ENCODE measurements around the gene PPM1L. TPM values are rescaled to one million over a fixed set of nuclear protein-coding genes. Genes with fewer than 3 reads are reported as not detected.
A peak's percentile ranks its signal among the peaks of the same experiment; 100 is the strongest.

Gene PPM1L
- polyA plus RNA-seq, 3 donors from 2014 or later: 14.8 to 35.5 (median 20.5) TPM

DNA sequence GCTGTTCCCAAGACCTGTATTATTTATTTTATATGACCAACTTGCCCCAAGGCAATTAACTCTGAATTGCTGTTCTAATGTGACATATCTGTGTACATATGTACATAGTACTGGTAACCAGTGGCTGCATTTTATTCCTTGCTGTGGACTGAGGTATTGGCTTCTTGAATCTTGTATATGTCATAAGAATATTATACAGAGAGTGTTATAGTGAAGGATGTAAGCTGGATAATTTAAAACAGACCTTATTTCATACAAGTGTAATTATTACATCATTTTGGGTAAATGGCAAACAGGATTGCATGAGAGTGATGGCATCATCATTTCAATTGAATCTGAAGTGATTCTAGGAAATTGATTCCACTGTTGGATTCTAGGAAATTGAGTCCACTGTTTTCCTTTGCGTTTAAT, 316.2 kb downstream of the PPM1L start:
- Mint-ChIP-seq H3K27ac (no peak overlapping the region), H3K4me3 (no peak overlapping the region), H3K27me3 (ENCODE audit: low read depth in 3 of 3) (no peaks in the 10 kb centered on the region), H3K4me1 (peaks cover 0 to 4% of the 10 kb centered on the region in 2 donors), H3K36me3 (peaks cover 13 to 23% (median 20%) of the 10 kb centered on the region in 3 donors), H3K9me3 (no peaks in the 10 kb centered on the region)
- no peak for DNase-seq

DNA sequence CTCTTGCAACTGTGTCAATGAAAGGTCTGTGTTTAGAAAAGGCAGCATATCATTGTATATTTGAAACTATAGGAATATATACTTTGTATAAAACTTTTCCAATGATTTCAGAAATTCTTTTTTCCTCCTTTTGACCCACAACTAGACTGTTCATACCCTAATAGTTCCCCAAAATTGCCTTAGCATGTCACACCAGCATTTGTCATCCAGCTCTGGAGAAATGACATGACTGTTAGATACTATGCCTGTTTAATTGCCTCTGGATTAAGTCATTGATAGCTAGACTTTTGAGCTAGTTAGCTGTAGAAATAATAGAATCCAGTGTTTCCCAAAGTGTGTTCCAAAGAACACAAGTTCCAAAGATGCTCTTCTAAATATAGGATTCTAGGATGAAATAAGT, 316.7 kb downstream of the PPM1L start:
- Mint-ChIP-seq H3K9me3 (no peaks in the 10 kb centered on the region), H3K27ac (no peak overlapping the region), H3K27me3 (ENCODE audit: low read depth in 3 of 3) (no peaks in the 10 kb centered on the region), H3K36me3 (peaks cover 7 to 18% (median 17%) of the 10 kb centered on the region in 3 donors), H3K4me3 (no peak overlapping the region), H3K4me1 (peaks cover 0 to 4% of the 10 kb centered on the region in 2 donors)
- no peak for DNase-seq

DNA sequence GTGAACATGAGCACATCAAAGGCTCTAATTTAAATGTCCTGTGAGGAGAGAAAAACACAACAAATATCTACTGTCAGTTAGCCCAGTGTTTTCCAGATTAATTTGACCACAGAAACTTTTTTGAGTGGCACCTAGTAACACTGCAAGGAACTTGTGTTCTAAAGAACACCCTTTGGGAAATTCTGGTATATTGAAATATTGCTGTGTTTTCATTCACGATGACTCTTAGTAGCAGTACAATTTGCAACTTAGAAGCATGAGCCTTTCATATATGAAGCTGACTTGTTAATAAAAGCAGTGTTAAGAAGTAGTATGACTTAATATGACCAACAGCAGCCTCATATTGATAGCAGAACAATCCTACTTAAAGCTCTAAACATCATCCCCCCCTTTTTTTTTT, 317.1 kb downstream of the PPM1L start:
- no peak overlapping the region for H3K4me3 Mint-ChIP-seq
- no peak for DNase-seq
- H3K36me3 Mint-ChIP-seq: peaks cover 6 to 17% (median 15%) of the 10 kb centered on the region in 3 donors
- H3K27ac Mint-ChIP-seq: no peak overlapping the region
- peaks cover 0 to 2% (median 0%) of the 10 kb centered on the region in 6 donors for H3K9me3 Mint-ChIP-seq
- peaks cover 0 to 4% of the 10 kb centered on the region in 2 donors for H3K4me1 Mint-ChIP-seq
- H3K27me3 Mint-ChIP-seq (ENCODE audit: low read depth in 3 of 3): no peaks in the 10 kb centered on the region

DNA sequence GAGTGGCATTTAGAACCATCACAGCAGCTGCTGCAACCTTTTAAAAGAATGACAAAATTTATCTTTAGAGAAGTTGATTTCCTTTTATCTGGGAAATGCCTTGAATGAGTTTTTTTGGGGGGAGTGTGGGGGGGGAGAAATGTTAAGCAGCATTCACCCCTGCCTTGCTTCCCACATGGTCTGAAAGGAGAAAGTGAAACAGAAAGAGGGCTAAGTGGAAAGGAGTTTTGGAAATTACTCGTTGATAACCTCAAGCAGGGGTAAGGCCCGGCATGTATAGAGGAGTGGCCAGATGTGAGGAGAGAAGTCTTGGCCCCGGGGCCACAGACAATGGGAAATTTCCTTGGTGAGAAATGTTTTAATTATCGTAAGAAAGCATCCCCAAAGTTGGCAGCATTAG, 325.6 kb downstream of the PPM1L start:
- H3K27me3 Mint-ChIP-seq (ENCODE audit: low read depth in 3 of 3): no peaks in the 10 kb centered on the region
- peaks cover 7 to 15% of the 10 kb centered on the region in 2 donors for H3K4me1 Mint-ChIP-seq
- H3K36me3 Mint-ChIP-seq: peaks cover 0 to 6% (median 4%) of the 10 kb centered on the region in 3 donors
- DNase-seq: no peak
- H3K4me3 Mint-ChIP-seq: no peak overlapping the region
- H3K9me3 Mint-ChIP-seq: peaks cover 0 to 3% (median 0%) of the 10 kb centered on the region in 6 donors
- peak overlapping the region in 1 of 6 donors; percentile 49 for H3K27ac Mint-ChIP-seq

DNA sequence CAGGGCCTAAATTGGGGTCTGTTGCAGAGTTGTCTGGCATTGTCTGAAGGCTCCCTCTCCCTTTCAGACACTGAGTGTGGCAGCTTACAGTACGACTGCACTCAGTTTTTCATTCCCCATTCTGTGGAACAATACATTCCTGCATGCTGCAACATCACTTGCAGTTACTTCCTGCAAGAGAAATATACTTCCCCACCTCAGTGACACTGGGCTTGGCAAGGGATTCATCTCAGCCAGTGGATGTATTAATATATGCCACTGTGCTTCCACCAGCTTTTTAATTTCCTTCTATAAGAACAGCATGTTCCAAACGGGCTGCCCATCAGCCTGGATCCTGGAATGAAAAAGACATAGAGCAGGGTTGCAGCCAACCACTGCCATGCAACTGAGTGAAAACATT, 326.0 kb downstream of the PPM1L start:
- Mint-ChIP-seq H3K4me3 (no peak overlapping the region), H3K9me3 (peaks cover 0 to 3% (median 0%) of the 10 kb centered on the region in 6 donors), H3K36me3 (peaks cover 0 to 6% (median 4%) of the 10 kb centered on the region in 3 donors), H3K27me3 (ENCODE audit: low read depth in 3 of 3) (no peaks in the 10 kb centered on the region), H3K27ac (peak overlapping the region in 3 of 6 donors; percentile 0 to 25 (median 0)), H3K4me1 (peaks cover 7 to 15% of the 10 kb centered on the region in 2 donors)
- no peak for DNase-seq

DNA sequence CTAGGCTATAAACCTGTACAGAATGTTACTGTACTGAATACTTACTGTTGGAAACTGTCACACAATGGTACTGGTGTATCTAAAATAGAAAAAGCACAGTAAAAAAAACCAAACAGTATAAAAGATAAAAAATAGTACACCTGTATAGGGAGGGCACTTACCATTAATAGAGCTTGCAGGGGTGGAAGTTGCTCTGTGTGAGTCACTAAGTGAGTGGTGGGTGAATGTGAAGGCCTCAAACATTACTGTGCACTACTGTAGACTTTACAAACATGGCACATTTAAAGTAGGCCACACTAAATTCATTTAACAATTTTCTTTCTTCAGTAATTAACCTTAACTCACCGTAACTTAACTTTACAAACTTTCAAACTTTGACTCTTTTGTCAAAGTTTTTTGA, 327.1 kb downstream of the PPM1L start:
- H3K4me3 Mint-ChIP-seq: no peak overlapping the region
- H3K27ac Mint-ChIP-seq: no peak overlapping the region
- peaks cover 0 to 1% (median 0%) of the 10 kb centered on the region in 6 donors for H3K9me3 Mint-ChIP-seq
- no peak for DNase-seq
- no peaks in the 10 kb centered on the region for H3K27me3 Mint-ChIP-seq (ENCODE audit: low read depth in 3 of 3)
- peaks cover 7 to 15% of the 10 kb centered on the region in 2 donors for H3K4me1 Mint-ChIP-seq
- H3K36me3 Mint-ChIP-seq: peaks cover 0 to 10% (median 7%) of the 10 kb centered on the region in 3 donors

DNA sequence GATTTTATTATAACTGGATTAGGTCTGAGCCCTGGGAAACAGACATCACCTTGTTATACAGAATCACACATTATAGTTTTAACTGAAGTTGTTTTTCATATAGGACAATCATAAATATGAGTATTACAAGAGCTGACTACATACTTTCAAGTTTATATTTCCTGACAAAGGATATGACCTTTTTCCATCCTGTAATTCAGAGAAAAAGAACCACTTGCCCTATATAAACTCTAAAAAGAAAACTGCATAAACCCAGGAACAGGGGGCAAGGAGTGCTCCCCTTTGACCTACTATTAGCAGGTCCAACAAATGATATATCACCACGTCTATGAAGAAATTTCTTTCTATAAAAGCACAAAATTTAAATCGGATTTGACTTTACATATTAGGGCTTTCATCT, 328.2 kb downstream of the PPM1L start:
- Mint-ChIP-seq H3K9me3 (peaks cover 0 to 1% (median 0%) of the 10 kb centered on the region in 6 donors), H3K36me3 (peaks cover 3 to 13% (median 10%) of the 10 kb centered on the region in 3 donors), H3K27me3 (ENCODE audit: low read depth in 3 of 3) (no peaks in the 10 kb centered on the region), H3K4me3 (no peak overlapping the region), H3K27ac (no peak overlapping the region), H3K4me1 (peaks cover 7 to 15% of the 10 kb centered on the region in 2 donors)
- DNase-seq: no peak

DNA sequence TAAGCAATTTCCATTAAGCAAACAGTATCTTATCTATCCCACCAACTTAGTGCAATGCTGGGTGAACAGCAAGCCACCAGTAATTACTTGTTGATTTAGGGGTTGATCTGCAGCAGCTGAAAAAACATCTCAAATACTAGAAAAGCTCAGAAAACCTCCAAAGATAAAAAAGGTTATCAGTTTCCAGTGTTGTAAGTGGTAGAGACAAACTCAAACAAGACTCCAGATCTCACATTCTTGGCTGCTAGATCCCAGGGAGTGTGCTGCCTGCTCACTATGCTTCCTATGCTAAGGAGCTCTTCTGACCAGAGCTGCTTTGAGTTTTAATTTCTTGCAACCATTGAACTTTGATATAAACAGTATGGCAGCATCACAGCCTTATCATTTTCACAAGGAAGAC, 337.9 kb downstream of the PPM1L start:
- Mint-ChIP-seq H3K9me3 (no peaks in the 10 kb centered on the region), H3K36me3 (peaks cover 0 to 5% (median 5%) of the 10 kb centered on the region in 3 donors), H3K4me3 (no peak overlapping the region), H3K27me3 (ENCODE audit: low read depth in 3 of 3) (peaks cover 3 to 5% (median 3%) of the 10 kb centered on the region in 3 donors), H3K27ac (no peak overlapping the region), H3K4me1 (no peaks in the 10 kb centered on the region)
- no peak for DNase-seq

DNA sequence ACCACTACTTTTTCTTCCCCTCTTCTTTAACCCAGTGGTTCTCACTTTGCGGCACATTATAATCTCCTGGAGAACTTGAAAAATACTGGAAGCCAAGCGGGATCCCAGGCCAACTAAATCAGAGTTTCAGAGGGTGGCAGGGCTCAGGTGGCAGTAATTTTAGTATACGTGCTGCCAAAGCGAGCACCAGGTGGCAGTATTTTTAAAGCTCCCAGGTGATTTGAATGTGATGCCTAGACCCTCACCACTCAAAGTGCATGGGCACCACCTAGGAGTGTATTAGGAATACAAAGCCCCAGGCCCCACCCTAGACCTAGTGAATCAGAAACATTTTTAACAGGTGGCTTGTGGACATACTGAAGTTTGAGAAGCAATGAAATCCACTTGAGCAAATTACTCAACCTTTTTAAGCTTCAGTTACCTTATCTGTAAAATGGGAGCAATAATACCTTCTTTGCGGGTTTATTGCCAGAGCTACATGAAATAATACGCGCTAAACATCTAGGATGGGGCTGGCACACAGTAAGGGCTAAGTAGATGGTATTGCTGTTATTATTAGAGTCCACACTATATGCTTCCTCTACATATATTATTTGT, 340.8 kb downstream of the PPM1L start:
- peaks cover 1 to 7% (median 2%) of the 10 kb centered on the region in 3 donors for H3K27me3 Mint-ChIP-seq (ENCODE audit: low read depth in 3 of 3)
- DNase-seq: peak in 1 of 3 donors; percentile 7
- no peaks in the 10 kb centered on the region for H3K4me1 Mint-ChIP-seq
- H3K36me3 Mint-ChIP-seq: peaks cover 0 to 2% (median 0%) of the 10 kb centered on the region in 3 donors
- no peak overlapping the region for H3K4me3 Mint-ChIP-seq
- no peaks in the 10 kb centered on the region for H3K9me3 Mint-ChIP-seq
- no peak overlapping the region for H3K27ac Mint-ChIP-seq

DNA sequence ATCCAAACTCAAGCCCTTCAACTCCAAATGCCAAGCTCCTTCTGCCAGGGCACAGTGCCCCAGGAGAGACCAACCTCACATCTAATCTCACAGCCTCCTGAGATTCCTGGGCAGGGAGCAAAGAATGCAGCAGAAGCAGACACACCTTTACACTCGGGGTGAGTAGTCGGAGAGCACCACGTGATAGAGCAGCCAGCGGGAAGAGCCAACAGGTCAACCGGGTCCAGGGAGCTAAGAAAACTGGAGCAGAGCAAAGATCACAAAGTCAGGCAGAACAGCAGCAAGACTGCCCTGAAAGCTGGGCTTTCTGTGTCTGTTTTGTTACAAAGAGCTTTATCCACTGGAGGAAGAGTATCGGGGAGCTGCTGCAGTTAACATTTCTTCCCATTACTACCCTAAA, 345.0 kb downstream of the PPM1L start:
- H3K27ac Mint-ChIP-seq: no peak overlapping the region
- H3K27me3 Mint-ChIP-seq (ENCODE audit: low read depth in 3 of 3): peaks cover 0 to 9% (median 3%) of the 10 kb centered on the region in 3 donors
- DNase-seq: no peak
- no peak overlapping the region for H3K4me3 Mint-ChIP-seq
- H3K9me3 Mint-ChIP-seq: no peaks in the 10 kb centered on the region
- peaks cover 11 to 15% of the 10 kb centered on the region in 2 donors for H3K4me1 Mint-ChIP-seq
- no peaks in the 10 kb centered on the region for H3K36me3 Mint-ChIP-seq

DNA sequence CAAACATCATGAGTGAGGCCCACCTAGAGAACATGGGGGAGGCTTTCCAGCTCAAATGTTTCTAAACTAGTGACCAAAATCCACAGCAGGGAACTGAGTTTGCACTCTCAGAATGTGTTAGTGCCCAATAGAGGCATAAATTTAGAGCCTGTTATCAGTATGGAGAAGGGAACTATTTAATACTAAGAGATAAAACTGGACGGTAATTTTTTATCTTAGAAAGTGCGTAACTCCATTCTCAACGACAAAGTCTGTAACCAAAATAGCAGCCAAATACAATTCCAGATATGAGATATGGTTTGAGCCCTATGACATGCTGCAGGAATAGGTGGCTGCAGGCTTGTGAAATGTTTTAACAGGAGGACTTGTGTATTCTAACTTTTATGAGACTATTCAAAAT, 345.6 kb downstream of the PPM1L start:
- peak overlapping the region in 1 of 6 donors; percentile 21 for H3K27ac Mint-ChIP-seq
- peaks cover 0 to 7% (median 3%) of the 10 kb centered on the region in 3 donors for H3K27me3 Mint-ChIP-seq (ENCODE audit: low read depth in 3 of 3)
- no peak overlapping the region for H3K4me3 Mint-ChIP-seq
- DNase-seq: no peak
- peaks cover 11 to 17% of the 10 kb centered on the region in 2 donors for H3K4me1 Mint-ChIP-seq
- H3K36me3 Mint-ChIP-seq: no peaks in the 10 kb centered on the region
- no peaks in the 10 kb centered on the region for H3K9me3 Mint-ChIP-seq

DNA sequence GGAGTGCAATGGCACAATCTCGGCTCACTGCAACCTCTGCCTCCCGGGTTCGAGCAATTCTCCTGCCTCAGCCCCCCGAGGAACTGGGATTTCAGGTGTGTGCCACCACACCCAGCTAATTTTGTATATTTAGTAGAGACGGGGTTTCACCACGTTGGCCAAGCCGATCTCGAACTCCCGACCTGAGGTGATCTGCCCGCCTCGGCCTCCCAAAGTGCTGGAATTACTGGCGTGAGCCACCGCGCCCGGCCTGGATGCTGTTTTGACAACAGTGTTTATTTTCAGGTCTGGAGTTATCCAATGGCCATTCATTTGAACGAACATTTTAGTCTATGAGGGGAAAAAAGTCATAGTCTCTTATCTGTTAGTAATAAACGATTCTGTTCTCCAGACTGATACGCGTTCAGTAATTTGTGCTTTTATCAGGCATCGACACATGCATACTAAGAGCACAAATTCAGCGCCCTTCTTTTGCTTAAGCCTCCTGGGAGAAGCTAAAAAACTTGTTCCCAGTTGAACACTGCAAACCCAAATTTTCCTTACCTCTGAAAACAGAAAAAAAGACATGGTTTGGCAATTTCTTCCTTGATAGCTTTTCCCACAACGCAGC, 347.9 kb downstream of the PPM1L start:
- H3K9me3 Mint-ChIP-seq: no peaks in the 10 kb centered on the region
- peaks cover 11 to 17% of the 10 kb centered on the region in 2 donors for H3K4me1 Mint-ChIP-seq
- no peak overlapping the region for H3K27ac Mint-ChIP-seq
- H3K36me3 Mint-ChIP-seq: no peaks in the 10 kb centered on the region
- DNase-seq: no peak
- H3K4me3 Mint-ChIP-seq: peak overlapping the region; percentile 80 to 90 (median 85)
- H3K27me3 Mint-ChIP-seq (ENCODE audit: low read depth in 3 of 3): peaks cover 2 to 7% (median 3%) of the 10 kb centered on the region in 3 donors

DNA sequence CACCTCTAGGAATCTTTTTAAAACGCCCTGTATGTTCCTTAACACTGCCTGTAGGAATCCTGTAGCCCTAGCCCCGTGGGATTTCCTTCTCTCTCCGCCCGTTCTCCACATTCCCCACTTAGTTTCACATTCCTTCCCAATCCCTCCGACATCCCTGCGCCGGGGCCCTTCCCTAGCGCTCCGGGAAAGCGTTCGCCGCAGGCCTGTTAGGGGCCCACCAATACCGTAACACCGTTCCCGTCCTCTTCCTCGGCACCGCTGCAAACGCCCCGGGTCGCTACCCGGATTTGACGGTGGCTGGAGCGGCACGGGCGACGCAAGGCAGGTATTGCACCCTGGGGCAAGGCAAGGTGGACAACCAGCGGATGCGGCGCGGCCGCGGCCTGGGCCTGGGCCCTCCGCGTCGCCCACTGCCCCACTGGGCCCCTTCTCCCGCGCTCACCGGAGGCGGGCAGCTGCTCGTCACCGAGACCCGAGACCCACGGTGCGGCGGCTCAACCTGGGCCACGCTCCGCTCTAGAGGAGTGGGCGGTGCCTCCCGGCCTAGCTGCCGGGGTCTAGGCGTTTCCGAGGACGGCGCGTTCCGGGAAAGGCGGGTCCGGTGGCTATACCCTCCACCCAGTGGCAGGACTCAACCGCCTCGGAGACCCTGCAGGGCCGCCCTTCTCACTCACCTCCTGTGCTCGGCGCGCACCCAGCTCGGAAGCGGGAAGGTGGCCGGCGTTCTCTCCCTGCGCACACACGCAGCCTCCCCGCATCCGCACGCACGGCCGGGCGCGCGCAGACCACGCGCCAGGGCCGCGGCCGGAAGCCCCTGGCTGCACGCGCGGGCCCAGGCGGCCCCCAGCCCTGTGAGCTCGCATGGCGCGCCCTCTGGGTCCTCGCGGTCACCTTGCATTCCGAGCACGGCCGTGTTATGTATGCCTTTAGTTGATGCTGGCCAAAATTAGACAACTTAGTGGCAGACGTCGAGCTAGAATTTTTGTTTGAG, 348.8 kb downstream of the PPM1L start, which contains the start of gene B3GALNT1:
B3GALNT1 (minus strand) TSS at position 789 of the 991 bp plus-strand sequence. CDS start 18,595 bp downstream, outside the sequence.
- Mint-ChIP-seq H3K4me1 (peaks cover 11 to 17% of the 10 kb centered on the region in 2 donors), H3K27ac (peak within 1 kb of the TSS in 5 of 6 donors; percentile 5 to 65 (median 29)), H3K9me3 (no peaks in the 10 kb centered on the region)

More for the DNA sequence above, 348.8 kb downstream of the PPM1L start, which contains the start of gene B3GALNT1:
- H3K27me3 Mint-ChIP-seq (ENCODE audit: low read depth in 3 of 3): peaks cover 3 to 9% (median 5%) of the 10 kb centered on the region in 3 donors
- peak; percentile 39 to 53 (median 44) for DNase-seq
- peak within 1 kb of the TSS; percentile 81 to 90 (median 85) for H3K4me3 Mint-ChIP-seq
- no peaks in the 10 kb centered on the region for H3K36me3 Mint-ChIP-seq

Measured in immature natural killer cell (primary cell).